ENCODE data around the gene GOLGA6L9. TPM values are rescaled to one million over a fixed set of nuclear protein-coding genes. Genes with fewer than 3 reads are reported as not detected.
"Not testable (repeated sequence)": the region's sequence is repeated elsewhere in the genome, so short reads cannot be mapped to it uniquely, and the experiment has no call there.

The GOLGA6L9 gene
- total and polyA plus RNA-seq, 12 donors: 0.66 to 33.6 (median 1.1) TPM

- DNase-seq; intact Hi-C loops (cut with DNase I); H3K9me3 ChIP-seq; H3K4me1 ChIP-seq; H3K36me3 ChIP-seq; H3K27me3 ChIP-seq; H3K4me3 ChIP-seq; ATAC-seq; H3K27ac ChIP-seq: not testable (repeated sequence)
- WGBS, 2 donors: 95 to 100% methylated on average over 2 of the region's 2 CpGs
Measured at GRCh38 chr15:82420516-82420915, 9.1 kb upstream of the GOLGA6L9 start.

DNA sequence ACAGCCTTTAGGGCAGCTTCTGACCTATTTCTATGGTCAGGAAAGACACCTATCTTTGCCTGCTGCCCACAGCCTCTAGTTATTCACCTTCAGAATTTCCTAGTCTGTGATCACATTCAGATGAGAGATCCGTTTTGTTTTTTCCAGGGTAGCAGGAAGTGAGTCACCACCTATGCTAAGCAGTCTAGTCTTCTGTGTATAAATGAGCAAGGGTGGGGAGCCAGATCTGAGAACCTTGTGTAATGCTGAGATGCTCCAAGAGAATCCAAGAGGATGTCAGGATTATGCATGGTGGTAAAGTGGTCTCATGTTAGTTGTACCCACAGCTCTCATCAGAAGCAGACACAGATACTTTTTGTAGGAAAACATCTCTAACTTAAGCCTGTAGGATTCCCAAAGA, 8.7 kb upstream of the GOLGA6L9 start:
- H3K27me3 ChIP-seq; intact Hi-C loops (cut with DNase I); H3K4me3 ChIP-seq; ATAC-seq; H3K27ac ChIP-seq; H3K4me1 ChIP-seq; H3K9me3 ChIP-seq; H3K36me3 ChIP-seq; DNase-seq: not testable (repeated sequence)
- WGBS, 2 donors: no CpG with 5 or more reads among the region's 1 CpG

- H3K27me3 ChIP-seq; DNase-seq; intact Hi-C loops (cut with DNase I); H3K27ac ChIP-seq; H3K9me3 ChIP-seq; H3K4me3 ChIP-seq; ATAC-seq; H3K36me3 ChIP-seq; H3K4me1 ChIP-seq: not testable (repeated sequence)
- 60 to 100% methylated on average over 1 of the region's 1 CpG for WGBS, 2 donors
Measured at GRCh38 chr15:82427117-82427516, 2.5 kb upstream of the GOLGA6L9 start.

GRCh38 chr15:82445420-82445819, 15.8 kb downstream of the GOLGA6L9 start:
- H3K9me3 ChIP-seq; H3K4me1 ChIP-seq; ATAC-seq; H3K36me3 ChIP-seq; H3K27me3 ChIP-seq; intact Hi-C loops (cut with DNase I): not testable (repeated sequence)
- DNase-seq: peak; percentile 20 to 46
- H3K27ac ChIP-seq: peak overlapping the region in 8 of 10 donors; percentile 39 to 87 (median 77)
- peak in 4 of 9 donors; percentile 24 to 41 (median 36) for TF ChIP-seq CTCF (IDR thresholded peaks at IDR 0.05)
- H3K4me3 ChIP-seq: peak overlapping the region in 9 of 10 donors; percentile 34 to 61 (median 50)
- 0 to 3% methylated on average over 10 to 28 of the region's 32 CpGs for WGBS, 2 donors

DNA sequence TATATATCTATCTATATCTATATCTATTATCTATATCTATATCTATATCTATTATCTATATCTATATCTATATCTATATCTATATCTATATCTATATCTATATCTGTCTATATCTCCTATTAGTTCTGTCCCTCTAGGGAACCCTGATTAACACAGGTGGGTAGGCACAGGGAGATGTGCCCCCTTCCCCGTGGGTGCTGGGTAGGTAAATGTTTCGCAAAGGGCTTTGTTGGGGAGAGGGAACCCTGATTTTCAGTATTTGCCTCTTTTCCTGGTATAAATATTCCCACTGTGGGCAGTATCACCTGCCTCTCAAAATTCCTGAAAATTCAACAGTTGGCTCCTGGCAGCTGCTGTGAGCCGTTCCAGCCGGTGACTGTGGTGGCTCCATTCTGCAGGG, 27.7 kb downstream of the GOLGA6L9 start:
- H3K9me3 ChIP-seq; H3K4me3 ChIP-seq; H3K27me3 ChIP-seq; DNase-seq; ATAC-seq; intact Hi-C loops (cut with DNase I); H3K4me1 ChIP-seq; H3K36me3 ChIP-seq: not testable (repeated sequence)
- WGBS, 2 donors: 87 to 96% methylated on average over 2 of the region's 4 CpGs
- H3K27ac ChIP-seq: peak overlapping the region in 1 of 10 donors; percentile 54

DNA sequence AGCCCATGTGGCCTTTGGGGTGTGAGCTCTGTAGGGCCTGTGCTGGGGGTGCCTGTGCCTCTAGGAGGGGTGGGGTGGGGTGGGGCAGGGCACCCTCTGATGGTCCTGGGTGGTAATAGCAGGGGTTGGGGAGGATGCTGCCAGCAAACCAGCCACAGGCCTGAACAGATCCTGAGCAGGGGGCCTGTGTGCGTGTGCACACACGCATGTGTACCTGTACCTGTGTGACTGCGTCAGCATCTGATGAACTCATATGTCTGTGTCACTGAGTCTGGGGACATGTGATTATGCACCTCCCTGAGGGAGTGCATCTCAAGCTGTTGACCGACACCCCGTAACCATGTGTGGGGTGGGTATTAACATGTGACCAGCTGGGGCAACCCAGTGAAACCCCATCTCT, 36.0 kb downstream of the GOLGA6L9 start:
- H3K4me3 ChIP-seq; H3K4me1 ChIP-seq; DNase-seq; H3K9me3 ChIP-seq; H3K36me3 ChIP-seq; H3K27ac ChIP-seq; H3K27me3 ChIP-seq; intact Hi-C loops (cut with DNase I): not testable (repeated sequence)
- no CpG with 5 or more reads among the region's 5 CpGs for whole genome bisulfite sequencing, 2 donors
- peak in 4 of 8 donors; percentile 20 to 49 (median 21) for ATAC-seq

- H3K4me1 ChIP-seq; intact Hi-C loops (cut with DNase I); H3K27me3 ChIP-seq; H3K4me3 ChIP-seq; H3K36me3 ChIP-seq; H3K9me3 ChIP-seq; H3K27ac ChIP-seq: not testable (repeated sequence)
- DNase-seq (peak in 1 of 2 donors; percentile 22), ATAC-seq (peak; percentile 87 to 97 (median 90))
- WGBS, 2 donors: 6 to 19% methylated on average over 3 to 5 of the region's 11 CpGs
- peak in 5 of 9 donors; percentile 18 to 35 (median 32) for TF ChIP-seq CTCF (IDR thresholded peaks at IDR 0.05)
Measured at GRCh38 chr15:82468205-82468604, 38.6 kb downstream of the GOLGA6L9 start.

- H3K9me3 ChIP-seq; DNase-seq; intact Hi-C loops (cut with DNase I); H3K4me3 ChIP-seq; H3K27me3 ChIP-seq; H3K27ac ChIP-seq; H3K36me3 ChIP-seq; H3K4me1 ChIP-seq: not testable (repeated sequence)
- 90% methylated on average over 3 of the region's 12 CpGs; no CpG with 5 or more reads in 1 of the 2 donors for WGBS, 2 donors
- ATAC-seq: peak in 3 of 8 donors; percentile 6 to 20 (median 16)
Measured at GRCh38 chr15:82469381-82469780, 39.8 kb downstream of the GOLGA6L9 start.

GRCh38 chr15:82472269-82472982, 42.8 kb downstream of the GOLGA6L9 start:
- H3K9me3 ChIP-seq; H3K4me3 ChIP-seq; H3K36me3 ChIP-seq; H3K27ac ChIP-seq; H3K27me3 ChIP-seq; intact Hi-C loops (cut with DNase I): not testable (repeated sequence)
- DNase-seq (peak in 1 of 2 donors; percentile 11), ATAC-seq (peak in 5 of 8 donors; percentile 14 to 72 (median 44))
- 90 to 94% methylated on average over 25 to 29 of the region's 32 CpGs for WGBS, 2 donors
- H3K4me1 ChIP-seq: peaks cover 0 to 11% (median 0%) of the 10 kb centered on the region in 9 donors

All from heart right ventricle (tissue), 16 donors.